GM20000 (cell line): Measurements from ENCODE around the gene ACVR1B.

Source experiments
- DNase-seq: peaks from one replicate; pipeline ENCODE4 v3.0.0; 2012; ENCODE audit warnings: low spot score
- CTCF ChIP-seq: IDR thresholded peaks from 2 replicates; pipeline ENCODE4 v1.5.1; 2012; ENCODE audit warnings: mild to moderate bottlenecking, control low read depth; ENCODE audit errors: extremely low read depth, missing control alignments

ACVR1B gene

GRCh38 chr12:51961834-51962233 lies 10.3 kb downstream of the ACVR1B start:
- no peak for DNase-seq

GRCh38 chr12:51962737-51963136 lies 11.2 kb downstream of the ACVR1B start:
- no peak for TF ChIP-seq CTCF
- no peak for DNase-seq

More at GRCh38 chr12:51961834-51962233, 10.3 kb downstream of the ACVR1B start:
- TF ChIP-seq CTCF: no peak

GRCh38 chr12:51963477-51963876 lies 12.0 kb downstream of the ACVR1B start:
- no peak for DNase-seq
- TF ChIP-seq CTCF: no peak

GRCh38 chr12:51969643-51970042 lies 18.1 kb downstream of the ACVR1B start:
- TF ChIP-seq CTCF: no peak

GRCh38 chr12:51970904-51971646 lies 19.6 kb downstream of the ACVR1B start:
- peak; percentile 45 for TF ChIP-seq CTCF
- DNase-seq: peak; percentile 73

More at GRCh38 chr12:51969643-51970042, 18.1 kb downstream of the ACVR1B start:
- DNase-seq: no peak

- no peak for TF ChIP-seq CTCF
- DNase-seq: no peak
These were observed 20.4 kb downstream of the ACVR1B start for GRCh38 chr12:51971679-51972421.

GRCh38 chr12:51972422-51972812 lies 20.9 kb downstream of the ACVR1B start:
- TF ChIP-seq CTCF: no peak
- no peak for DNase-seq
